Panc1 (cell line): ENCODE results near the gene ACTR6. TPM values are rescaled to one million over a fixed set of nuclear protein-coding genes. Genes with fewer than 3 reads are reported as not detected.

Experiments used
- ATAC-seq: fragments of 200-7000 bp; cut with Tn5 transposase; 2 replicates; pipeline ENCODE4 v1.9.1; 2020; ENCODE audit warnings: mild to moderate bottlenecking, moderate library complexity
- BruUV-seq: library from RNA; stranded (reverse); fragments of 400-500 nt; replicated peaks from 2 replicates; lab custom pipeline; 2021; lab: Mats Ljungman, UMichigan
- CTCF ChIA-PET: fragments of 300-600 bp; sonication (Branson Sonifier 250); formaldehyde crosslinking; loops from one replicate; lab custom pipeline; 2022; ENCODE audit warnings: antibody characterized with exemption; lab: Charles Lee
- POLR2A ChIA-PET: fragments of 300-600 bp; sonication (Branson Sonifier 250); formaldehyde crosslinking; loops from one replicate; lab custom pipeline; 2022; ENCODE audit warnings: antibody characterized with exemption; lab: Charles Lee
- DNase-seq: peaks from one replicate; pipeline ENCODE4 v3.0.0-alpha.2; 2010; ENCODE audit warnings: low read depth, low spot score
- H3K27ac ChIP-seq: 2 replicates; pipeline ENCODE4 v1.5.1; 2011; ENCODE audit warnings: mild to moderate bottlenecking, low read length, inconsistent platforms
- H3K27me3 ChIP-seq: fragments of 200-500 bp; sonication (Bioruptor generic); 2 replicates; pipeline ENCODE4 v1.6.0; 2014; ENCODE audit warnings: low read length, inconsistent platforms; ENCODE audit not compliant: control insufficient read depth, insufficient read depth
- H3K36me3 ChIP-seq: fragments of 200-500 bp; sonication (Bioruptor generic); 2 replicates; pipeline ENCODE4 v1.5.1; 2014; ENCODE audit warnings: inconsistent platforms, mild to moderate bottlenecking, low read length, moderate library complexity; ENCODE audit not compliant: control insufficient read depth, insufficient read depth
- H3K4me1 ChIP-seq: 2 replicates; pipeline ENCODE4 v1.5.1; 2011; ENCODE audit warnings: inconsistent platforms, mild to moderate bottlenecking, low read length, moderate library complexity; ENCODE audit not compliant: control insufficient read depth, insufficient read depth
- H3K4me3 ChIP-seq, 2 experiments: 2 replicates each; pipeline ENCODE4 v1.5.1; 2011 to 2012; ENCODE audit warnings: low read depth in 2 of 2, low read length in 2 of 2, mild to moderate bottlenecking in 2 of 2, inconsistent platforms in 1 of 2, moderate library complexity in 1 of 2
- H3K9me3 ChIP-seq: fragments of 200-500 bp; sonication (Bioruptor generic); 2 replicates; pipeline ENCODE4 v1.5.1; 2014; ENCODE audit warnings: low read depth, mild to moderate bottlenecking, inconsistent platforms, low read length, moderate library complexity; ENCODE audit not compliant: control insufficient read depth, insufficient read depth
- CTCF ChIP-seq: fragments of 450-650 bp; IDR thresholded peaks from 2 replicates; pipeline ENCODE4 v1.5.1; 2017; ENCODE audit warnings: mild to moderate bottlenecking
- POLR2AphosphoS5 ChIP-seq: IDR thresholded peaks from 2 replicates; pipeline ENCODE4 v1.6.1; 2012; ENCODE audit warnings: mild to moderate bottlenecking, low read depth, low read length, moderate library complexity
- REST ChIP-seq, 2 experiments: IDR thresholded peaks; 2 replicates each; pipeline ENCODE4 v1.6.1; 2011 to 2012; ENCODE audit warnings: low read depth in 2 of 2, control low read depth in 1 of 2, low read length in 1 of 2, mild to moderate bottlenecking in 1 of 2, moderate library complexity in 1 of 2; ENCODE audit not compliant: insufficient read depth in 1 of 2
- SIN3A ChIP-seq: IDR thresholded peaks from 2 replicates; pipeline ENCODE4 v1.6.1; 2012; ENCODE audit warnings: low read depth, mild to moderate bottlenecking, low read length, moderate library complexity, borderline replicate concordance; ENCODE audit not compliant: insufficient read depth
- TCF7L2 ChIP-seq: IDR thresholded peaks from 2 replicates; pipeline ENCODE4 v1.6.1; 2011; ENCODE audit warnings: mild to moderate bottlenecking, low read depth, low read length, inconsistent platforms
- in situ Hi-C: cut with HindIII; loops from 2 replicates; pipeline ENCODE4 v1.10.0; 2016; ENCODE audit warnings: low sequenced_read_pairs, low pct_unique_long_range_greater_than_20kb
- intact Hi-C: fragments of 100-400 bp; cut with micrococcal nuclease; formaldehyde crosslinking; loops from one replicate; pipeline ENCODE4 v1.10.0; 2022; ENCODE audit not compliant: unreplicated experiment
- total RNA-seq: library from RNA; stranded (reverse); gene quantifications from one replicate; pipeline ENCODE4 v1.2.1, GENCODE V29; 2021; ENCODE audit not compliant: unreplicated experiment

The ACTR6 gene
- total RNA-seq, 1 experiment from 2014 or later, result 21.2 TPM

- DNase-seq (no peak), ATAC-seq (no peak)
- no peaks in the 10 kb centered on the region for H3K9me3 ChIP-seq
- no peak overlapping the region for H3K4me3 ChIP-seq
- no TSS peak for BruUV-seq
- no peak for TF ChIP-seq SIN3A
- TF ChIP-seq POLR2AphosphoS5, result no peak
- TF ChIP-seq TCF7L2, result no peak
- TF ChIP-seq CTCF, result no peak
- no peak for TF ChIP-seq REST (IDR thresholded peaks at IDR 0.05; ENCODE audit: insufficient read depth in 1 of 2, low read depth in 2 of 2, low read length in 1 of 2)
- H3K27ac ChIP-seq, result no peak overlapping the region
- ChIA-PET POLR2A (no interaction called here), CTCF (no interaction called here)
- intact Hi-C loops (no loop called here), in situ Hi-C loops (no loop called here)
- H3K27me3 ChIP-seq, result no peaks in the 10 kb centered on the region
- H3K4me1 ChIP-seq, result no peaks in the 10 kb centered on the region
- H3K36me3 ChIP-seq, result no peaks in the 10 kb centered on the region
These were observed 48.3 kb downstream of the ACTR6 start for GRCh38 chr12:100248886-100249285.

- in situ Hi-C loops, result no loop called here
- ATAC-seq (no peak), DNase-seq (no peak)
- BruUV-seq, result no TSS peak
- ChIA-PET POLR2A (no interaction called here), CTCF (no interaction called here)
- intact Hi-C loops, result no loop called here
- no peak overlapping the region for H3K4me3 ChIP-seq
- TF ChIP-seq REST (IDR thresholded peaks at IDR 0.05; ENCODE audit: insufficient read depth in 1 of 2, low read depth in 2 of 2, low read length in 1 of 2) (no peak), POLR2AphosphoS5 (no peak), SIN3A (no peak), CTCF (no peak), TCF7L2 (no peak)
- H3K4me1 ChIP-seq, result no peaks in the 10 kb centered on the region
- no peaks in the 10 kb centered on the region for H3K36me3 ChIP-seq
- no peaks in the 10 kb centered on the region for H3K9me3 ChIP-seq
- no peak overlapping the region for H3K27ac ChIP-seq
- H3K27me3 ChIP-seq, result no peaks in the 10 kb centered on the region
These were observed 49.3 kb downstream of the ACTR6 start for GRCh38 chr12:100249941-100250340.
